Measurements from ENCODE around the gene TSC22D3. TPM values are rescaled to one million over a fixed set of nuclear protein-coding genes. Genes with fewer than 3 reads are reported as not detected.

The TSC22D3 gene
- polyA plus RNA-seq, 1 of the 3 experiments (the other 2 are of a cell fraction), result 9.2 TPM

GRCh38 chrX:107773206-107773605, 2.4 kb downstream of the TSC22D3 start:
- Histone ChIP-seq H3K79me2 (ENCODE audit: insufficient read depth) (no peaks in the 10 kb centered on the region), H3K9me3 (no peaks in the 10 kb centered on the region), H3K9me2 (no peaks in the 10 kb centered on the region), H3F3A (replicated peaks; ENCODE audit: insufficient read depth) (no peaks in the 10 kb centered on the region), H3K4me3 (ENCODE audit: low read depth in 2 of 2, low read length in 1 of 2) (no peak overlapping the region), H3K4me2 (no peak overlapping the region), H3K27ac (ENCODE audit: low read depth in 2 of 2, low read length in 1 of 2) (no peak overlapping the region), H2AFZ (ENCODE audit: low read depth) (no peak overlapping the region), H4K20me1 (ENCODE audit: insufficient read depth) (no peaks in the 10 kb centered on the region), H3K4me1 (ENCODE audit: control insufficient read depth in 1 of 2, insufficient read depth in 2 of 2, low read depth in 1 of 2, low read length in 1 of 2) (peaks cover 0 to 5% of the 10 kb centered on the region in 2 experiments; a peak in 1 of 4 replicates), H3K9ac (no peak overlapping the region), H3K27me3 (ENCODE audit: insufficient read depth) (peaks cover 71% of the 10 kb centered on the region), H3K36me3 (replicated peaks in 1 of 2; ENCODE audit: control insufficient read depth in 1 of 2, insufficient read depth in 2 of 2, low read length in 1 of 2) (no peaks in the 10 kb centered on the region)
- 14% methylated on average over 8 of the region's 8 CpGs for WGBS (ENCODE audit: low lambda C conversion rate)
- no peak for DNase-seq
- ChIA-PET CTCF (no interaction called here), POLR2A (no interaction called here)
- no peak for TF ChIP-seq TEAD4 (IDR thresholded peaks at IDR 0.05; ENCODE audit: borderline replicate concordance, insufficient read depth)
- TF ChIP-seq REST (IDR thresholded peaks at IDR 0.05; ENCODE audit: low read depth, low read length), result no peak
- no peak for TF ChIP-seq MAX (IDR thresholded peaks at IDR 0.05; ENCODE audit: low read depth)
- no peak for TF ChIP-seq RXRA (IDR thresholded peaks at IDR 0.05; ENCODE audit: borderline replicate concordance, low read depth)
- no peak for TF ChIP-seq MEF2A (IDR thresholded peaks at IDR 0.05; ENCODE audit: borderline replicate concordance, low read depth)
- no peak for TF ChIP-seq GATA2 (CRISPR knock-in tag; IDR thresholded peaks at IDR 0.05)
- TF ChIP-seq NRF1 (IDR thresholded peaks at IDR 0.05; ENCODE audit: low read depth, low read length), result no peak
- TF ChIP-seq MXI1 (IDR thresholded peaks at IDR 0.05; ENCODE audit: low read depth, low read length), result no peak
- no peak for TF ChIP-seq CHD2 (IDR thresholded peaks at IDR 0.05; ENCODE audit: low read length, partially characterized antibody)

GRCh38 chrX:107769581-107770317, 5.8 kb downstream of the TSC22D3 start:
- Histone ChIP-seq H3K9me2 (no peaks in the 10 kb centered on the region), H3K27me3 (ENCODE audit: insufficient read depth) (peaks cover 53% of the 10 kb centered on the region), H4K20me1 (ENCODE audit: insufficient read depth) (no peaks in the 10 kb centered on the region), H3K79me2 (ENCODE audit: insufficient read depth) (no peaks in the 10 kb centered on the region), H3K4me3 (ENCODE audit: low read depth in 2 of 2, low read length in 1 of 2) (no peak overlapping the region), H2AFZ (ENCODE audit: low read depth) (no peak overlapping the region), H3K9me3 (no peaks in the 10 kb centered on the region), H3K4me1 (ENCODE audit: control insufficient read depth in 1 of 2, insufficient read depth in 2 of 2, low read depth in 1 of 2, low read length in 1 of 2) (no peaks in the 10 kb centered on the region), H3K9ac (no peak overlapping the region), H3F3A (replicated peaks; ENCODE audit: insufficient read depth) (no peaks in the 10 kb centered on the region), H3K36me3 (replicated peaks in 1 of 2; ENCODE audit: control insufficient read depth in 1 of 2, insufficient read depth in 2 of 2, low read length in 1 of 2) (no peaks in the 10 kb centered on the region), H3K27ac (ENCODE audit: low read depth in 2 of 2, low read length in 1 of 2) (no peak overlapping the region), H3K4me2 (no peak overlapping the region)
- DNase-seq, result no peak
- ChIA-PET POLR2A (no interaction called here), CTCF (interaction anchor here (1.0 to 1.3 kb wide), 2 partner anchors 9 to 110 kb away, joined by 3 to 8 read pairs; no protein-coding TSS in a partner anchor)
- WGBS (ENCODE audit: low lambda C conversion rate), result 35% methylated on average over 7 of the region's 7 CpGs
- no peak for TF ChIP-seq TAF1 (IDR thresholded peaks at IDR 0.05; ENCODE audit: borderline replicate concordance, low read depth, low read length)
- no peak for TF ChIP-seq CHD2 (IDR thresholded peaks at IDR 0.05; ENCODE audit: low read length, partially characterized antibody)
- TF ChIP-seq GATA2 (CRISPR knock-in tag; IDR thresholded peaks at IDR 0.05), result no peak
- TF ChIP-seq USF2 (IDR thresholded peaks at IDR 0.05; ENCODE audit: borderline replicate concordance, low read depth, low read length), result no peak
- no peak for TF ChIP-seq NFIC (IDR thresholded peaks at IDR 0.05; ENCODE audit: borderline replicate concordance)
- no peak for TF ChIP-seq ZBTB33 (IDR thresholded peaks at IDR 0.05; ENCODE audit: borderline replicate concordance, low read depth)
- TF ChIP-seq TEAD4 (IDR thresholded peaks at IDR 0.05; ENCODE audit: borderline replicate concordance, insufficient read depth), result no peak
- no peak for TF ChIP-seq MAX (IDR thresholded peaks at IDR 0.05; ENCODE audit: low read depth)
- no peak for TF ChIP-seq RCOR1 (IDR thresholded peaks at IDR 0.05; ENCODE audit: low read length)
- TF ChIP-seq MEF2A (IDR thresholded peaks at IDR 0.05; ENCODE audit: borderline replicate concordance, low read depth), result no peak
- no peak for TF ChIP-seq TCF12 (IDR thresholded peaks at IDR 0.05)

All from SK-N-SH (cell line).